HG03135 (cell line): ENCODE data around the gene KBTBD12.
"Not testable (repeated sequence)": the region's sequence is repeated elsewhere in the genome, so short reads cannot be mapped to it uniquely, and the experiment has no call there.

Experiments used
- ATAC-seq: cut with Tn5 transposase; IDR thresholded peaks from one replicate; pipeline ENCODE4 v1.9.1; 2021; ENCODE audit warnings: mild to moderate bottlenecking, moderate library complexity; ENCODE audit not compliant: unreplicated experiment

KBTBD12 gene

GRCh38 chr3:127915115-127915936, at the start of gene KBTBD12:
KBTBD12 (plus strand) TSS chr3:127915232; CDS start chr3:127923062, 7,830 bp downstream.
- ATAC-seq, result no peak

- ATAC-seq, result no peak
Measured at GRCh38 chr3:127865941-127866340, 49.1 kb upstream of the KBTBD12 start.

- ATAC-seq, result no peak
Measured at GRCh38 chr3:127867412-127867811, 47.6 kb upstream of the KBTBD12 start.

- no peak for ATAC-seq
Measured at GRCh38 chr3:127867986-127868385, 47.0 kb upstream of the KBTBD12 start.

- ATAC-seq, result no peak
Measured at GRCh38 chr3:127870156-127870555, 44.9 kb upstream of the KBTBD12 start.

GRCh38 chr3:127874097-127874496, 40.9 kb upstream of the KBTBD12 start:
- ATAC-seq, result not testable (repeated sequence)

- ATAC-seq, result no peak
Measured at GRCh38 chr3:127881586-127881985, 33.4 kb upstream of the KBTBD12 start.

- no peak for ATAC-seq
Measured at GRCh38 chr3:127884041-127884440, 31.0 kb upstream of the KBTBD12 start.

GRCh38 chr3:127886231-127886955, 28.6 kb upstream of the KBTBD12 start:
- no peak for ATAC-seq

GRCh38 chr3:127886956-127887231, 28.1 kb upstream of the KBTBD12 start:
- ATAC-seq, result no peak

- no peak for ATAC-seq
Measured at GRCh38 chr3:127887321-127887720, 27.7 kb upstream of the KBTBD12 start.

GRCh38 chr3:127888156-127888555, 26.9 kb upstream of the KBTBD12 start:
- no peak for ATAC-seq

GRCh38 chr3:127888564-127889107, 26.4 kb upstream of the KBTBD12 start:
- ATAC-seq, result no peak

GRCh38 chr3:127889461-127889863, 25.6 kb upstream of the KBTBD12 start:
- no peak for ATAC-seq

GRCh38 chr3:127889976-127890650, 24.9 kb upstream of the KBTBD12 start:
- no peak for ATAC-seq

- not testable (repeated sequence) for ATAC-seq
Measured at GRCh38 chr3:127890651-127891290, 24.3 kb upstream of the KBTBD12 start.

GRCh38 chr3:127894481-127894880, 20.6 kb upstream of the KBTBD12 start:
- ATAC-seq, result no peak

- no peak for ATAC-seq
Measured at GRCh38 chr3:127899200-127899599, 15.8 kb upstream of the KBTBD12 start.

GRCh38 chr3:127899766-127900165, 15.3 kb upstream of the KBTBD12 start:
- ATAC-seq, result no peak

- no peak for ATAC-seq
Measured at GRCh38 chr3:127900536-127900935, 14.5 kb upstream of the KBTBD12 start.

GRCh38 chr3:127902486-127902885, 12.5 kb upstream of the KBTBD12 start:
- ATAC-seq, result no peak
